CD4-positive, alpha-beta T cell (primary cell): ENCODE measurements around the gene CHRM4. TPM values are rescaled to one million over a fixed set of nuclear protein-coding genes. Genes with fewer than 3 reads are reported as not detected.

ENCODE experiments used
- ATAC-seq: fragments of 200-7000 bp; cut with Tn5 transposase; one replicate; pipeline ENCODE4 v1.10.0; 2022; ENCODE audit warnings: mild to moderate bottlenecking; ENCODE audit not compliant: poor library complexity
- CTCF ChIA-PET: fragments of 350-600 bp; sonication (Branson Sonifier 250); formaldehyde crosslinking; loops from one replicate; lab custom pipeline; 2021; ENCODE audit warnings: antibody characterized with exemption, inconsistent platforms; lab: Charles Lee
- POLR2A ChIA-PET: fragments of 350-600 bp; sonication (Branson Sonifier 250); formaldehyde crosslinking; loops from one replicate; lab custom pipeline; 2021; ENCODE audit warnings: antibody characterized with exemption, inconsistent platforms; lab: Charles Lee
- DNase-seq, 14 experiments: peaks; one replicate each; pipeline ENCODE4 v3.0.0-alpha.2; 2013 to 2020; ENCODE audit warnings: mixed read lengths in 2 of 14
- H3K27ac ChIP-seq, 2 donors: one replicate each; pipeline versions ENCODE4 v1.5.1 to v1.7.0; 2013; ENCODE audit warnings: low read length in 2 of 2, low read depth in 1 of 2, mild to moderate bottlenecking in 1 of 2
- H3K27me3 ChIP-seq, 2 experiments: 1 replicate in 1 of 2; 2 replicates in 1 of 2; pipeline versions ENCODE4 v1.6.1 to v1.7.0; 2013; ENCODE audit warnings: low read length in 2 of 2, control low read depth in 1 of 2, mild to moderate bottlenecking in 1 of 2, moderate library complexity in 1 of 2; ENCODE audit not compliant: insufficient read depth in 2 of 2, control insufficient read depth in 1 of 2
- H3K36me3 ChIP-seq: one replicate; pipeline ENCODE4 v1.6.1; 2013; ENCODE audit warnings: low read length, control low read depth; ENCODE audit not compliant: insufficient read depth
- H3K4me1 ChIP-seq: one replicate; pipeline ENCODE4 v1.6.1; 2013; ENCODE audit warnings: low read length, control low read depth; ENCODE audit not compliant: insufficient read depth
- H3K4me3 ChIP-seq: one replicate; pipeline ENCODE4 v1.5.1; 2013; ENCODE audit warnings: mild to moderate bottlenecking, low read length, moderate library complexity
- H3K9me3 ChIP-seq, 2 experiments: 1 replicate in 1 of 2; 2 replicates in 1 of 2; pipeline versions ENCODE4 v1.6.1 to v1.7.0; 2013; ENCODE audit warnings: low read length in 2 of 2, mild to moderate bottlenecking in 2 of 2, control low read depth in 1 of 2, moderate library complexity in 1 of 2; ENCODE audit not compliant: control insufficient read depth in 1 of 2, insufficient read depth in 1 of 2
- H3K27ac Mint-ChIP-seq: one replicate; pipeline ENCODE4 v1.8.0; 2020; ENCODE audit warnings: mixed read lengths
- H3K27me3 Mint-ChIP-seq: one replicate; pipeline ENCODE4 v1.8.0; 2021; ENCODE audit warnings: mixed read lengths
- H3K36me3 Mint-ChIP-seq: one replicate; pipeline ENCODE4 v1.8.0; 2021; ENCODE audit warnings: low read depth, mixed read lengths
- H3K4me1 Mint-ChIP-seq: one replicate; pipeline ENCODE4 v1.8.0; 2021; ENCODE audit warnings: low read depth, mixed read lengths
- H3K4me3 Mint-ChIP-seq: one replicate; pipeline ENCODE4 v1.8.0; 2020; ENCODE audit warnings: mild to moderate bottlenecking, mixed read lengths
- H3K9me3 Mint-ChIP-seq: one replicate; pipeline ENCODE4 v1.8.0; 2020; ENCODE audit warnings: mixed read lengths
- intact Hi-C, 2 experiments: fragments of 100-400 bp; cut with DNase I in 1 of 2; cut with micrococcal nuclease in 1 of 2; formaldehyde crosslinking; loops; one replicate each; pipeline versions ENCODE4 v1.15.1 to v1.9.0; 2023 to 2025; cut with DNase I, micrococcal nuclease
- total RNA-seq, 174 experiments: library from RNA in 2 of 174; stranded (reverse) in 2 of 174; gene quantifications; one replicate each; pipeline ENCODE4 v1.2.3 and lab custom pipeline; 2021 to 2026
- TF ChIP-seq, protein P1 (sequence below): fragments of 200-600 bp; IDR thresholded peaks from one replicate; pipeline ENCODE4 v1.8.0; 2022; ENCODE audit warnings: antibody characterized with exemption, mild to moderate bottlenecking

The CHRM4 gene
- total RNA-seq, 2 experiments from 2014 or later = 3.2 to 3.7 TPM

GRCh38 chr11:46370253-46370652 is 21.3 kb downstream of the CHRM4 start:
- CTCF ChIA-PET = no interaction called here
- H3K27ac Mint-ChIP-seq = no peak overlapping the region

GRCh38 chr11:46369458-46370152 is 22.0 kb downstream of the CHRM4 start:
- ChIA-PET POLR2A (interaction anchor here (0.6 to 4.4 kb wide), 2 partner anchors 8 to 21 kb away, joined by 4 to 25 read pairs; partner anchors contain the start of gene DGKZ), CTCF (interaction anchor here (1.6 to 5.3 kb wide), 2 partner anchors 18 to 22 kb away, joined by 3 to 34 read pairs; partner anchors contain the start of gene DGKZ)
- Mint-ChIP-seq H3K36me3 (peaks cover 73% of the 10 kb centered on the region), H3K4me1 (peaks cover 39% of the 10 kb centered on the region), H3K27me3 (no peaks in the 10 kb centered on the region), H3K9me3 (no peaks in the 10 kb centered on the region), H3K27ac (peak overlapping the region; percentile 74), H3K4me3 (no peak overlapping the region)
- intact Hi-C loops = loop anchor here (5.0 kb wide), 3 partner anchors 52 to 168 kb away; no protein-coding TSS in a partner anchor
- Histone ChIP-seq H3K36me3 (peaks cover 79% of the 10 kb centered on the region), H3K27me3 (no peaks in the 10 kb centered on the region), H3K4me1 (peaks cover 39% of the 10 kb centered on the region), H3K9me3 (no peaks in the 10 kb centered on the region), H3K4me3 (no peak overlapping the region), H3K27ac (no peak overlapping the region)
- ATAC-seq (peak; percentile 73), DNase-seq (peak in 10 of 14 experiments; percentile 38 to 75 (median 47))
- TF ChIP-seq, protein P1, sequence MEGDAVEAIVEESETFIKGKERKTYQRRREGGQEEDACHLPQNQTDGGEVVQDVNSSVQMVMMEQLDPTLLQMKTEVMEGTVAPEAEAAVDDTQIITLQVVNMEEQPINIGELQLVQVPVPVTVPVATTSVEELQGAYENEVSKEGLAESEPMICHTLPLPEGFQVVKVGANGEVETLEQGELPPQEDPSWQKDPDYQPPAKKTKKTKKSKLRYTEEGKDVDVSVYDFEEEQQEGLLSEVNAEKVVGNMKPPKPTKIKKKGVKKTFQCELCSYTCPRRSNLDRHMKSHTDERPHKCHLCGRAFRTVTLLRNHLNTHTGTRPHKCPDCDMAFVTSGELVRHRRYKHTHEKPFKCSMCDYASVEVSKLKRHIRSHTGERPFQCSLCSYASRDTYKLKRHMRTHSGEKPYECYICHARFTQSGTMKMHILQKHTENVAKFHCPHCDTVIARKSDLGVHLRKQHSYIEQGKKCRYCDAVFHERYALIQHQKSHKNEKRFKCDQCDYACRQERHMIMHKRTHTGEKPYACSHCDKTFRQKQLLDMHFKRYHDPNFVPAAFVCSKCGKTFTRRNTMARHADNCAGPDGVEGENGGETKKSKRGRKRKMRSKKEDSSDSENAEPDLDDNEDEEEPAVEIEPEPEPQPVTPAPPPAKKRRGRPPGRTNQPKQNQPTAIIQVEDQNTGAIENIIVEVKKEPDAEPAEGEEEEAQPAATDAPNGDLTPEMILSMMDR = peak; percentile 78

More at GRCh38 chr11:46370253-46370652, 21.3 kb downstream of the CHRM4 start:
- peaks cover 33% of the 10 kb centered on the region for H3K4me1 Mint-ChIP-seq
- intact Hi-C loops = no loop called here
- Histone ChIP-seq H3K9me3 (no peaks in the 10 kb centered on the region), H3K27me3 (no peaks in the 10 kb centered on the region), H3K36me3 (peaks cover 83% of the 10 kb centered on the region), H3K27ac (no peak overlapping the region), H3K4me1 (peaks cover 36% of the 10 kb centered on the region), H3K4me3 (no peak overlapping the region)
- peaks cover 73% of the 10 kb centered on the region for H3K36me3 Mint-ChIP-seq
- no peak for ATAC-seq
- no peaks in the 10 kb centered on the region for H3K27me3 Mint-ChIP-seq
- POLR2A ChIA-PET = no interaction called here
- TF ChIP-seq, protein P1 = no peak
- H3K4me3 Mint-ChIP-seq = no peak overlapping the region
- no peaks in the 10 kb centered on the region for H3K9me3 Mint-ChIP-seq
- no peak for DNase-seq

DNA sequence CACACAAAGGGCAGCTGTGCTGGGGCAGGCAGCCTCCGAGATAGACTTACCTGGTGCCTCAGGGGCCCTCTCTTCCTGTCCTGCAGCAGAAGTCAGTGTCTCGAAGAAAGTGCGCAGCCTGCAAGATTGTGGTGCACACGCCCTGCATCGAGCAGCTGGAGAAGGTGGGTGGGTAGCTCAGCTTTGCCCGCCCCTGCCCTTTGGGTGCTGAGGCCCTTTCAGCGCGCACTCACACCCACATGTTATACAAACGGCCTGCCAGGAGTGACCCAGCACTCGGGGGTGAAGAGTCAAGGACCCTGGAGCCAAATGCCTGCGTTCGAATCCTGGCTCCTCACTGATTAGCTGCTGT is 23.7 kb downstream of the CHRM4 start:
- H3K4me1 Mint-ChIP-seq = peaks cover 49% of the 10 kb centered on the region
- H3K4me3 Mint-ChIP-seq = no peak overlapping the region
- CTCF ChIA-PET = interaction anchor here (0.7 to 5.3 kb wide), 6 partner anchors 9 to 25 kb away, joined by 3 to 34 read pairs (median 4); partner anchors contain the start of gene DGKZ
- no peak for ATAC-seq
- TF ChIP-seq, protein P1 = no peak
- Histone ChIP-seq H3K9me3 (no peaks in the 10 kb centered on the region), H3K4me3 (no peak overlapping the region), H3K27me3 (no peaks in the 10 kb centered on the region), H3K27ac (no peak overlapping the region), H3K36me3 (peaks cover 83% of the 10 kb centered on the region), H3K4me1 (peaks cover 56% of the 10 kb centered on the region)
- POLR2A ChIA-PET = interaction anchor here (2.8 to 4.4 kb wide), 2 partner anchors 16 to 20 kb away, joined by 11 to 25 read pairs; partner anchors contain the start of gene DGKZ
- DNase-seq = no peak
- H3K9me3 Mint-ChIP-seq = no peaks in the 10 kb centered on the region
- intact Hi-C loops = loop anchor here (1.0 to 5.0 kb wide), 8 partner anchors 16 to 169 kb away; partner anchors contain the start of gene DGKZ (in 1 of the 2)
- H3K36me3 Mint-ChIP-seq = peaks cover 73% of the 10 kb centered on the region
- no peaks in the 10 kb centered on the region for H3K27me3 Mint-ChIP-seq
- peak overlapping the region; percentile 49 for H3K27ac Mint-ChIP-seq
